Kidney capillary endothelial cell (primary cell): ENCODE data around the gene EIF5AL1.
A peak's percentile ranks its signal among the peaks of the same experiment; 100 is the strongest.
"Not testable (repeated sequence)": the region's sequence is repeated elsewhere in the genome, so short reads cannot be mapped to it uniquely, and the experiment has no call there.

Source experiments
- DNase-seq: peaks from one replicate; pipeline ENCODE4 v3.0.0-alpha.2; 2018; ENCODE audit warnings: low spot score

EIF5AL1 gene

GRCh38 chr10:79555354-79556309 is 43.3 kb downstream of the EIF5AL1 start:
- DNase-seq = no peak

- not testable (repeated sequence) for DNase-seq
Measured at GRCh38 chr10:79556961-79557360, 44.6 kb downstream of the EIF5AL1 start.

GRCh38 chr10:79559726-79560125 is 47.4 kb downstream of the EIF5AL1 start:
- DNase-seq = peak; percentile 16

GRCh38 chr10:79560160-79560709 is 47.9 kb downstream of the EIF5AL1 start, which contains the start of gene SFTPA2:
TSS of gene SFTPA2 (minus strand) at chr10:79560407. CDS start at chr10:79559483, 924 bp downstream.
- DNase-seq = no peak

GRCh38 chr10:79561257-79561656 is 48.9 kb downstream of the EIF5AL1 start:
- no peak for DNase-seq

GRCh38 chr10:79562135-79562756 is 49.9 kb downstream of the EIF5AL1 start:
- DNase-seq = peak; percentile 41

- DNase-seq = no peak
Measured at GRCh38 chr10:79563426-79563825, 51.1 kb downstream of the EIF5AL1 start.
